DND-41 (cell line): ENCODE results near the gene IFNL3.

Source experiments
- ATAC-seq: fragments of 200-7000 bp; cut with Tn5 transposase; 3 replicates; pipeline ENCODE4 v1.9.1; 2021; ENCODE audit warnings: low read depth; ENCODE audit not compliant: insufficient read depth
- DNase-seq: peaks from one replicate; pipeline ENCODE4 v3.0.0-alpha.2; 2020
- H2AFZ ChIP-seq: 2 replicates; pipeline ENCODE4 v1.6.0; 2012; ENCODE audit warnings: low read depth, low read length
- H3K27ac ChIP-seq: 2 replicates; pipeline ENCODE4 v1.5.1; 2012; ENCODE audit warnings: low read length, inconsistent platforms
- H3K27me3 ChIP-seq: fragments of 200-600 bp; sonication (generic); 2 replicates; pipeline ENCODE4 v1.6.0; 2012; ENCODE audit warnings: low read length, mild to moderate bottlenecking, inconsistent platforms; ENCODE audit not compliant: insufficient read depth, poor library complexity
- H3K36me3 ChIP-seq: 2 replicates; pipeline ENCODE4 v1.5.1; 2012; ENCODE audit warnings: low read length, inconsistent platforms; ENCODE audit not compliant: insufficient read depth
- H3K4me1 ChIP-seq: 2 replicates; pipeline ENCODE4 v1.5.1; 2012; ENCODE audit warnings: mild to moderate bottlenecking, low read length; ENCODE audit not compliant: insufficient read depth
- H3K4me2 ChIP-seq: 2 replicates; pipeline ENCODE4 v1.6.0; 2012; ENCODE audit warnings: mild to moderate bottlenecking, moderate library complexity, low read length, inconsistent platforms; ENCODE audit not compliant: insufficient read depth
- H3K4me3 ChIP-seq, 2 experiments: fragments of 200-600 bp in 1 of 2; shearing (Covaris generic) in 1 of 2; 2 replicates each; pipeline ENCODE4 v1.5.1; 2012 to 2016; ENCODE audit warnings: inconsistent platforms in 2 of 2, low read length in 2 of 2, mild to moderate bottlenecking in 2 of 2, low read depth in 1 of 2, moderate library complexity in 1 of 2
- H3K79me2 ChIP-seq: 2 replicates; pipeline ENCODE4 v1.6.0; 2012; ENCODE audit warnings: low read length, inconsistent platforms; ENCODE audit not compliant: insufficient read depth
- H3K9ac ChIP-seq: 2 replicates; pipeline ENCODE4 v1.6.0; 2012; ENCODE audit warnings: low read depth, mild to moderate bottlenecking, inconsistent platforms, low read length, moderate library complexity
- H3K9me3 ChIP-seq: 2 replicates; pipeline ENCODE4 v1.5.1; 2012; ENCODE audit warnings: low read length, moderate library complexity, mild to moderate bottlenecking, inconsistent platforms; ENCODE audit not compliant: insufficient read depth, severe bottlenecking
- H4K20me1 ChIP-seq: 2 replicates; pipeline ENCODE4 v1.6.0; 2012; ENCODE audit warnings: low read length; ENCODE audit not compliant: insufficient read depth
- EZH2 ChIP-seq: IDR thresholded peaks from 3 replicates; pipeline ENCODE4 v1.6.1; 2012; ENCODE audit warnings: borderline replicate concordance, low read depth, mild to moderate bottlenecking, moderate library complexity, low read length, inconsistent platforms; ENCODE audit not compliant: severe bottlenecking
- TF ChIP-seq, protein P1 (sequence below): IDR thresholded peaks from 2 replicates; pipeline ENCODE4 v1.5.1; 2012; ENCODE audit warnings: borderline replicate concordance, low read length, moderate library complexity, mild to moderate bottlenecking; ENCODE audit not compliant: poor library complexity, severe bottlenecking; ENCODE audit errors: extremely low read depth

The IFNL3 gene

DNA sequence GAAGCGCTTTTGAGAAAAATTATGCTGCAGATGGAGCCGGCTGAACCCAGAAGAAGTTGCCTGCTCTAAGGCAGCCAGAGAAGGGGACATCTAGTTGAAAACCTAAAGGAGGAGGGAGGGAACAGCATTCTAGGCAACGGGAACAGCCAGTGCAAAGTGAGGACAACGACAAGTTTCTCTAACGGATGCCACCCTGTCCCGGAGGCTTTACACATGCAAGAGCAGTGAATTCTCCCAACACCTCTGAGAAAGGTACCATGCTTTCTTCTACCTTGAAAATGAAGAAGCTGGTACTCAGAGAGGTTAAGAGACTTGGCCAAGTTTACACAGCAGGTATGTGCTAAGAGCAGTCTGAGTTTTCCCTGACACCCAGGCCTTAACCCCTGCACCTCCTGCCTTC is 5.9 kb downstream of the IFNL3 start:
- Histone ChIP-seq H3K27me3 (no peaks in the 10 kb centered on the region), H3K4me1 (peaks cover 8% of the 10 kb centered on the region), H3K79me2 (no peaks in the 10 kb centered on the region), H3K9ac (no peak overlapping the region), H4K20me1 (no peaks in the 10 kb centered on the region), H3K36me3 (no peaks in the 10 kb centered on the region), H3K4me2 (no peak overlapping the region), H2AFZ (no peak overlapping the region), H3K9me3 (no peaks in the 10 kb centered on the region), H3K27ac (no peak overlapping the region), H3K4me3 (no peak overlapping the region)
- ATAC-seq (no peak), DNase-seq (no peak)
- TF ChIP-seq EZH2: no peak
- TF ChIP-seq, protein P1, sequence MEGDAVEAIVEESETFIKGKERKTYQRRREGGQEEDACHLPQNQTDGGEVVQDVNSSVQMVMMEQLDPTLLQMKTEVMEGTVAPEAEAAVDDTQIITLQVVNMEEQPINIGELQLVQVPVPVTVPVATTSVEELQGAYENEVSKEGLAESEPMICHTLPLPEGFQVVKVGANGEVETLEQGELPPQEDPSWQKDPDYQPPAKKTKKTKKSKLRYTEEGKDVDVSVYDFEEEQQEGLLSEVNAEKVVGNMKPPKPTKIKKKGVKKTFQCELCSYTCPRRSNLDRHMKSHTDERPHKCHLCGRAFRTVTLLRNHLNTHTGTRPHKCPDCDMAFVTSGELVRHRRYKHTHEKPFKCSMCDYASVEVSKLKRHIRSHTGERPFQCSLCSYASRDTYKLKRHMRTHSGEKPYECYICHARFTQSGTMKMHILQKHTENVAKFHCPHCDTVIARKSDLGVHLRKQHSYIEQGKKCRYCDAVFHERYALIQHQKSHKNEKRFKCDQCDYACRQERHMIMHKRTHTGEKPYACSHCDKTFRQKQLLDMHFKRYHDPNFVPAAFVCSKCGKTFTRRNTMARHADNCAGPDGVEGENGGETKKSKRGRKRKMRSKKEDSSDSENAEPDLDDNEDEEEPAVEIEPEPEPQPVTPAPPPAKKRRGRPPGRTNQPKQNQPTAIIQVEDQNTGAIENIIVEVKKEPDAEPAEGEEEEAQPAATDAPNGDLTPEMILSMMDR: no peak

DNA sequence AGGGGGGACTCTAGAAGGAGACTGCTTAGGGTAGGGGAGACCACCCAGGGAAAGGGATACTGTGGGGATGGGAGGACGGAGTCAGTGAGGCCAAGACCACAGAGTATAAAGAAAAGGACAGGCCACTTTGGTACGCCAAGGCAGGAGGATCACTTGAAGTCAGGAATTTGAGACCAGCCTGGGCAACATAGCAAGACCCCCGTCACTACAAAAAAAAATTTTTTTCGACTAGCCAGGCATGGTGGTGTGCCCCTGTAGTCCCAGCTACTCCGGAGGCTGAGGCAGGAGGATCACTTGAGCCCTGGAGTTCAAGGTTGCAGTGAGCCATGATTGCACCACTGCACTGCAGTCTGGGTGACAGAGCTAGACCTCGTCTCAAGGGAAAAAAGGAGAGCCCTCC is 6.6 kb downstream of the IFNL3 start:
- DNase-seq (no peak), ATAC-seq (no peak)
- H3K9ac ChIP-seq: no peak overlapping the region
- H3K36me3 ChIP-seq: no peaks in the 10 kb centered on the region
- TF ChIP-seq, protein P1: no peak
- no peak for TF ChIP-seq EZH2
- no peak overlapping the region for H3K4me3 ChIP-seq
- peak overlapping the region; percentile 10; the same call in 1 of the 2 replicates for H2AFZ ChIP-seq
- peaks cover 8% of the 10 kb centered on the region for H3K4me1 ChIP-seq
- H3K27me3 ChIP-seq: no peaks in the 10 kb centered on the region
- no peaks in the 10 kb centered on the region for H3K79me2 ChIP-seq
- H3K27ac ChIP-seq: no peak overlapping the region
- H3K9me3 ChIP-seq: no peaks in the 10 kb centered on the region
- peak overlapping the region; percentile 42 for H3K4me2 ChIP-seq
- no peaks in the 10 kb centered on the region for H4K20me1 ChIP-seq

DNA sequence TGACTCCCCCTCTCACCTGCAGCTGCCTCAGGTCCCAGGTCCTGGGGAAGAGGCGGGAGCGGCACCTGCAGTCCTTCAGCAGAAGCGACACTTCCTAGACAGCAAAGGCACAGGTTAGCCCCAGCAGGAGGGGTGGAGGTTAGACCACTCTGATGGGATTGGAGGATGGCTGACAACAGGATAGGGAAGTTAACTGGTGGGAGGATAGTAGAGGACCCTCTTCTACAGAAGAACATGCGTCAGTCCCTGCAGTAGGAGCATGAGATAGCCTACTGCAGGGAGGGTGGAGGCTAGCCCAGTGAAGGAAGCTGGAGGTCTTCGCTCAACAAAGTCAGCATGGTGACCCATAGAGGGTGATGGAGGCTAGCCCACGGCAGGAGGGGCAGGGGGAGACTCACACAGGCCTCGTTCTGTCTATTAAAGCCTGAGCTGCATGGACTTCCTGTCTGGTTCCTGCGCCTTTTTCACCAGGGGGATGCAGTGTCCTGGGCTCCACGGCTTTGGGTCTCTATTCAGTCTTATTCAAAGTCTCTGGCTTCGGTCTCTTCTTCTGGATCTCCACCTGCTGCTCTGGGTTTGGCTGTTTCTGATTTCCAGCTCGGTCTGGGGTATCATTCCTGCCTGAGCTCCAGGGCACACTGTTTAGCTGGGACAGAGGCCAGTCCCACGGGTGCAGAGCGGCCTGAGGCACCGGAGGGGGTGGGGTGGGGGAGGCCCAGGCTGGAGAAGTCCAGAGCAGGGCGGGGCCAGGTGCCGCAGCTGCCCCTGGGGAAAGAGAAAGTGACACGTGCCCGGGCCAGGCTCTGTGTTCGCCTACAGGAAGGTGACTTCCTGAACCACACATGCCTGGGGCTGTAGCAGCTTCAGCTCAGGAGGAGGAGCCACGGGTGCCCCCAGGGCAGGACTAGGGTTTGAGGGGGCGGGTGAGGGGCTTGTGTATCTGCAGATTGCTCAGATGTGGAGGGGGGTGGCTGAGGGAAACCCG is 7.3 kb downstream of the IFNL3 start:
- Histone ChIP-seq H2AFZ (peak overlapping the region; percentile 10; the same call in 1 of the 2 replicates), H3K36me3 (no peaks in the 10 kb centered on the region), H3K27me3 (no peaks in the 10 kb centered on the region), H3K9ac (no peak overlapping the region), H3K27ac (no peak overlapping the region), H4K20me1 (no peaks in the 10 kb centered on the region), H3K4me3 (no peak overlapping the region), H3K4me2 (peak overlapping the region; percentile 42), H3K4me1 (peaks cover 8% of the 10 kb centered on the region), H3K9me3 (no peaks in the 10 kb centered on the region), H3K79me2 (no peaks in the 10 kb centered on the region)
- no peak for TF ChIP-seq EZH2
- TF ChIP-seq, protein P1: no peak
- ATAC-seq (peak; percentile 96), DNase-seq (peak; percentile 60)
